Choroid plexus epithelial cell (primary cell): ENCODE results near the gene BMPER.

Experiments used
- DNase-seq: peaks from one replicate; pipeline ENCODE4 v3.0.0-alpha.2; 2010; ENCODE audit warnings: low read depth
- H3K4me3 ChIP-seq: 2 replicates; pipeline ENCODE4 v1.5.1; 2011; ENCODE audit warnings: low read depth, mild to moderate bottlenecking, control low read depth, low read length, moderate library complexity
- CTCF ChIP-seq: conservative IDR thresholded peaks from 2 replicates; pipeline ENCODE4 v1.5.1; 2011; ENCODE audit warnings: low read depth, mild to moderate bottlenecking, control low read depth, inconsistent platforms, low read length, moderate library complexity

BMPER gene

GRCh38 chr7:33922820-33923219, 17.5 kb downstream of the BMPER start:
- no peak for TF ChIP-seq CTCF
- DNase-seq = no peak
- no peak overlapping the region for H3K4me3 ChIP-seq

- no peak overlapping the region for H3K4me3 ChIP-seq
- DNase-seq = no peak
- no peak for TF ChIP-seq CTCF
Measured at GRCh38 chr7:33923440-33924229, 18.3 kb downstream of the BMPER start.

GRCh38 chr7:33926535-33926934, 21.2 kb downstream of the BMPER start:
- H3K4me3 ChIP-seq = no peak overlapping the region
- DNase-seq = peak; percentile 38
- TF ChIP-seq CTCF = no peak

GRCh38 chr7:33928986-33929385, 23.6 kb downstream of the BMPER start:
- no peak overlapping the region for H3K4me3 ChIP-seq
- no peak for DNase-seq
- no peak for TF ChIP-seq CTCF

- no peak for TF ChIP-seq CTCF
- DNase-seq = no peak
- H3K4me3 ChIP-seq = no peak overlapping the region
Measured at GRCh38 chr7:33932221-33932620, 26.9 kb downstream of the BMPER start.

- TF ChIP-seq CTCF = peak; percentile 99
- H3K4me3 ChIP-seq = peak overlapping the region; percentile 30
- peak; percentile 92 for DNase-seq
Measured at GRCh38 chr7:33932832-33933468, 27.6 kb downstream of the BMPER start.
